ENCODE data around the gene HDLBP. TPM values are rescaled to one million over a fixed set of nuclear protein-coding genes. Genes with fewer than 3 reads are reported as not detected.

HDLBP gene
- total RNA-seq, 1 experiment from 2014 or later = 350 TPM

DNA sequence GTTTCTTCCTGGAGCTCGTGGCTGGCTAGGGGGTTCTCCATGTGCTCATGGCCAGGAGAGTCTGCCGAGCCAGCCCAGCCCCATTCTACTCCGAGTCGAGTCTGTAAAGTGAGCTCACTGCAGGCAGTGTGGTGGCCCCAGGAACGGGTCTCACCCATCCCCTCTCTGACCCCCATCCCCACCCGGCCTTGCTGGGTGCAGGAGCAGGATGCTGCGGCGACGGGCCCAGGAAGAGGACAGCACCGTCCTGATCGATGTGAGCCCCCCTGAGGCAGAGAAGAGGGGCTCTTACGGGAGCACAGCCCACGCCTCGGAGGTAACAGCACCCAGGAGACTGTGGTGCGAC is 125.6 kb downstream of the HDLBP start:
- intact Hi-C loops (cut with micrococcal nuclease; ENCODE audit: unreplicated experiment) = no loop called here
- H3K36me3 Mint-ChIP-seq (ENCODE audit: insufficient read depth, unreplicated experiment) = no peaks in the 10 kb centered on the region
- POLR2A ChIA-PET = no interaction called here
- DNase-seq = no peak
- Histone ChIP-seq H3K4me1 (no peaks in the 10 kb centered on the region), H3K9me3 (no peaks in the 10 kb centered on the region), H3K4me3 (ENCODE audit: low read depth, low read length) (no peak overlapping the region), H3K27me3 (replicated peaks; ENCODE audit: control insufficient read depth, insufficient read depth, low read length) (no peaks in the 10 kb centered on the region), H3K36me3 (ENCODE audit: control insufficient read depth, insufficient read depth, low read length) (no peaks in the 10 kb centered on the region)
- BruUV-seq (replicated peaks) = no TSS peak
- H3K9me3 Mint-ChIP-seq (ENCODE audit: unreplicated experiment) = no peaks in the 10 kb centered on the region
- H3K27ac Mint-ChIP-seq (ENCODE audit: unreplicated experiment) = no peak overlapping the region
- H3K27me3 Mint-ChIP-seq (ENCODE audit: insufficient read depth, unreplicated experiment) = no peaks in the 10 kb centered on the region
- H3K4me1 Mint-ChIP-seq (ENCODE audit: low read depth, unreplicated experiment) = no peaks in the 10 kb centered on the region
- H3K4me3 Mint-ChIP-seq (ENCODE audit: unreplicated experiment) = no peak overlapping the region
- TF ChIP-seq, protein P1, sequence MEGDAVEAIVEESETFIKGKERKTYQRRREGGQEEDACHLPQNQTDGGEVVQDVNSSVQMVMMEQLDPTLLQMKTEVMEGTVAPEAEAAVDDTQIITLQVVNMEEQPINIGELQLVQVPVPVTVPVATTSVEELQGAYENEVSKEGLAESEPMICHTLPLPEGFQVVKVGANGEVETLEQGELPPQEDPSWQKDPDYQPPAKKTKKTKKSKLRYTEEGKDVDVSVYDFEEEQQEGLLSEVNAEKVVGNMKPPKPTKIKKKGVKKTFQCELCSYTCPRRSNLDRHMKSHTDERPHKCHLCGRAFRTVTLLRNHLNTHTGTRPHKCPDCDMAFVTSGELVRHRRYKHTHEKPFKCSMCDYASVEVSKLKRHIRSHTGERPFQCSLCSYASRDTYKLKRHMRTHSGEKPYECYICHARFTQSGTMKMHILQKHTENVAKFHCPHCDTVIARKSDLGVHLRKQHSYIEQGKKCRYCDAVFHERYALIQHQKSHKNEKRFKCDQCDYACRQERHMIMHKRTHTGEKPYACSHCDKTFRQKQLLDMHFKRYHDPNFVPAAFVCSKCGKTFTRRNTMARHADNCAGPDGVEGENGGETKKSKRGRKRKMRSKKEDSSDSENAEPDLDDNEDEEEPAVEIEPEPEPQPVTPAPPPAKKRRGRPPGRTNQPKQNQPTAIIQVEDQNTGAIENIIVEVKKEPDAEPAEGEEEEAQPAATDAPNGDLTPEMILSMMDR (IDR thresholded peaks at IDR 0.05; ENCODE audit: insufficient read depth in 1 of 2, low read depth in 1 of 2, low read length in 1 of 2, severe bottlenecking in 1 of 2, unreplicated experiment in 1 of 2) = no peak
- CTCF ChIA-PET = no interaction called here

DNA sequence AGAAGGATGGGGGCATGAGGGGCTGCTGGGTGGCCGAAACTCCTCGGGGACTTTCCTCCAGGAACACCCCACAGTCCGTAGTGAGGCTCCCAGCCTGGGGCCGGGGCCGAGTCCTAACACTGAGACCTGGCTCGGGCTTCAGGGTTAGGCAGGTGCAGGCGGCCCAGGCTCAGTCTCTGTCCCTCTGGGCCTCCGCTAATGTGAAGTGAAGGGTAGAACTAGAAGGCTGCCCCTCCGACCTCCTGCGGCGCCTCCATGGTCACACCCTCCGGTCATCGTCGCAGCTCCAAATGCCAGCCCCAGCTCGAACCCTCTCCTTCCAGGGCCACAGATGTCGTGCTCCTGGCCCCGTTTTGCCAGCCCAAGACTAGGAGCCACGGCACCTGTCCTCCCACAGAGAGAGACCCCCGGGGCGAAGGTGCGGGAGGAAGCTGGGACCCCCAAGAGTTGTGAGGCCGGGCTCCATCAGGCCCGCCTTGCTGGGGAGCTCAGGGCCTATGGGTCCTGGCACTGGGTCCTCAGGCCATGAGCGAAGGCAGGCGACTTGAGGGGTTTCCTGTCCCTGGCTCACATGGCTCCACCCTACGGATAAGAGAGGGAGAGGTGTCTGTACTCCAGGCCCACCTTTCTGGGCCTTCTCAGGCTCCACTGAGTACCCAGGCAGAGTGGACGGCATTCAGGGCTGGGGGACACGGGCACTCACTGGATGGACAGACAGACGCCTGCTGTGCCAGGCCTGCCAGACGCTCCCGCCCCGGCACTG is 126.2 kb downstream of the HDLBP start:
- Histone ChIP-seq H3K36me3 (ENCODE audit: control insufficient read depth, insufficient read depth, low read length) (no peaks in the 10 kb centered on the region), H3K4me3 (ENCODE audit: low read depth, low read length) (no peak overlapping the region), H3K9me3 (no peaks in the 10 kb centered on the region), H3K4me1 (no peaks in the 10 kb centered on the region), H3K27me3 (replicated peaks; ENCODE audit: control insufficient read depth, insufficient read depth, low read length) (no peaks in the 10 kb centered on the region)
- DNase-seq = no peak
- Mint-ChIP-seq H3K4me3 (ENCODE audit: unreplicated experiment) (no peak overlapping the region), H3K27ac (ENCODE audit: unreplicated experiment) (no peak overlapping the region), H3K36me3 (ENCODE audit: insufficient read depth, unreplicated experiment) (no peaks in the 10 kb centered on the region), H3K9me3 (ENCODE audit: unreplicated experiment) (no peaks in the 10 kb centered on the region), H3K27me3 (ENCODE audit: insufficient read depth, unreplicated experiment) (no peaks in the 10 kb centered on the region), H3K4me1 (ENCODE audit: low read depth, unreplicated experiment) (no peaks in the 10 kb centered on the region)
- ChIA-PET CTCF (no interaction called here), POLR2A (no interaction called here)
- intact Hi-C loops (cut with micrococcal nuclease; ENCODE audit: unreplicated experiment) = no loop called here
- no TSS peak for BruUV-seq (replicated peaks)
- TF ChIP-seq, protein P1 (IDR thresholded peaks at IDR 0.05; ENCODE audit: insufficient read depth in 1 of 2, low read depth in 1 of 2, low read length in 1 of 2, severe bottlenecking in 1 of 2, unreplicated experiment in 1 of 2) = no peak

DNA sequence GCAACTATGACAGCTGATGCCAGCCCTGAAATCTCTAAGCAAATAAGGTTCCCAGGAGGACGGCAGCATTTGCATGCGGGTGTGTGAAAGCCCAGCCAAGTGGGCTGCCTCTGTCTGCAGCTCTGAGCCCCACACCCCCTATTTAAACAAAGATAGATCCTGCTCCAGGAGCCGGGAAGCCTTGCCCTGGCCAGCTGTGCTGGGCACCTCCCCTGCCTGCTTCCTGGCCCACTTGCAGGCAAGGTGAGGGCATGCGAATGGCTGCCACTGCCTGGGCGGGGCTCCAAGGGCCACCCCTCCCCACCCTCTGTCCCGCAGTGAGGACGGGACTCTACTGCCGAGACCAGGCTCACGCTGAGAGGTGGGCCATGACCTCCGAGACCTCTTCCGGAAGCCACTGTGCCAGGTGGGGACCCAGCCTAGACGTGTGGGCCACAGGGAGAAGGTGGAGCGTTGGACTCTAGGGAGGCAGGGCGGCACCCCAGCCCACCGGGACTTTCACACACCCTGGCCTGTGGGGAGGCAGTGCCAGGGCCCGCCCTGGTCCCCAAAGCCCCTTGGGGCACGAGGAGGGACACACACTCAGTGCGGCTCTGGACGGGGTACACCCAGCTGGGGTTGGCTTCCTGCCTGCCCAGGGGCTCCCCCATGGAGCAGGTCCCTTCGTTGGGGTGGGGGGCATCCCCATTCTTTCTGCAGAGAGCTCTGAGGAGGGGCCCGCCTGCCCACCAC is 126.9 kb downstream of the HDLBP start, which contains the start of gene ANO7:
TSS of gene ANO7 (plus strand) at position 317 of the 732 bp plus-strand sequence. CDS start 1,387 bp downstream, outside the sequence.
- Histone ChIP-seq H3K4me1 (no peaks in the 10 kb centered on the region), H3K9me3 (no peaks in the 10 kb centered on the region), H3K27me3 (replicated peaks; ENCODE audit: control insufficient read depth, insufficient read depth, low read length) (no peaks in the 10 kb centered on the region), H3K4me3 (ENCODE audit: low read depth, low read length) (no peak within 1 kb of the TSS), H3K36me3 (ENCODE audit: control insufficient read depth, insufficient read depth, low read length) (no peaks in the 10 kb centered on the region)
- Mint-ChIP-seq H3K27ac (ENCODE audit: unreplicated experiment) (no peak within 1 kb of the TSS), H3K36me3 (ENCODE audit: insufficient read depth, unreplicated experiment) (no peaks in the 10 kb centered on the region), H3K27me3 (ENCODE audit: insufficient read depth, unreplicated experiment) (no peaks in the 10 kb centered on the region), H3K9me3 (ENCODE audit: unreplicated experiment) (no peaks in the 10 kb centered on the region), H3K4me3 (ENCODE audit: unreplicated experiment) (no peak within 1 kb of the TSS), H3K4me1 (ENCODE audit: low read depth, unreplicated experiment) (no peaks in the 10 kb centered on the region)
- no peak for DNase-seq
- POLR2A ChIA-PET = no interaction called here
- BruUV-seq (replicated peaks) = no TSS peak
- TF ChIP-seq, protein P1 (IDR thresholded peaks at IDR 0.05; ENCODE audit: insufficient read depth in 1 of 2, low read depth in 1 of 2, low read length in 1 of 2, severe bottlenecking in 1 of 2, unreplicated experiment in 1 of 2) = no peak
- intact Hi-C loops (cut with micrococcal nuclease; ENCODE audit: unreplicated experiment) = no loop called here
- CTCF ChIA-PET = no interaction called here

All from Caco-2 (cell line).